H1 (cell line): ENCODE data around the gene CREBL2. TPM values are rescaled to one million over a fixed set of nuclear protein-coding genes. Genes with fewer than 3 reads are reported as not detected.

Experiments
- KDM4A ChIP-seq: IDR thresholded peaks from one replicate; pipeline ENCODE4 v1.7.1; 2012; ENCODE audit warnings: low read depth, mild to moderate bottlenecking, moderate library complexity, low read length, inconsistent platforms; ENCODE audit not compliant: severe bottlenecking
- RAD21 ChIP-seq, 2 experiments: IDR thresholded peaks in 1 of 2; conservative IDR thresholded peaks in 1 of 2; 2 replicates each; pipeline ENCODE4 v1.6.1; 2011; ENCODE audit warnings: low read depth in 2 of 2, low read length in 2 of 2, improper control_type of control experiment in 1 of 2, inconsistent platforms in 1 of 2, mild to moderate bottlenecking in 1 of 2, moderate library complexity in 1 of 2
- RBBP5 ChIP-seq: IDR thresholded peaks from 2 replicates; pipeline ENCODE4 v1.7.1; 2012; ENCODE audit warnings: low read depth, mild to moderate bottlenecking, inconsistent platforms, low read length, moderate library complexity, borderline replicate concordance
- TEAD4 ChIP-seq: IDR thresholded peaks from 2 replicates; pipeline ENCODE4 v1.6.1; 2012; ENCODE audit warnings: low read depth, low read length, inconsistent platforms, mixed read lengths
- polyA plus RNA-seq, 7 experiments: library from polyadenylated mRNA; depleted of rRNA in 3 of 7; stranded (reverse) in 5 of 7; unstranded in 2 of 7; fragments of >200 nt in 5 of 7; fragments of 200-250 nt in 2 of 7; gene quantifications; 1 replicate in 5 of 7; 2 replicates in 1 of 7; 4 replicates in 1 of 7; pipeline versions ENCODE4 v1.2.1 to v1.2.3, GENCODE V29; 2011 to 2013; ENCODE audit warnings: missing spikeins in 2 of 7, mixed read lengths in 2 of 7
- total RNA-seq: library from RNA; stranded (reverse); fragmentation: NEBNext Ultra II Directional; extraction: Animal tissue kit (Norgen Biotek cat#: 25700); gene quantifications from 2 replicates; pipeline ENCODE4 v1.2.1, GENCODE V29; 2021

The CREBL2 gene
- total and polyA plus RNA-seq, 2 of the 8 experiments (the other 6 are each of a cell fraction or from before 2014, with no cell fraction given): 9.8 to 18.3 TPM

GRCh38 chr12:12654691-12655460, 43.2 kb downstream of the CREBL2 start (continued):
- TF ChIP-seq RBBP5 (no peak), TEAD4 (no peak), KDM4A (no peak), RAD21 (IDR thresholded peaks at IDR 0.05 in 1 of 2, conservative IDR thresholded peaks at IDR 0.05 in 1 of 2; ENCODE audit: low read depth in 2 of 2, low read length in 2 of 2) (no peak)
- TF ChIP-seq, all 59 proteins: peak for 0
